ENCODE results near the gene BRAP.
"Not testable (repeated sequence)": the region's sequence is repeated elsewhere in the genome, so short reads cannot be mapped to it uniquely, and the experiment has no call there.

Gene BRAP

GRCh38 chr12:111607239-111607638 is 78.5 kb downstream of the BRAP start:
- DNase-seq (ENCODE audit: low read depth in 3 of 3, low spot score in 1 of 3), result no peak

GRCh38 chr12:111606767-111607230 is 79.0 kb downstream of the BRAP start:
- no peak for DNase-seq (ENCODE audit: low read depth in 3 of 3, low spot score in 1 of 3)

- no peak for DNase-seq (ENCODE audit: low read depth in 3 of 3, low spot score in 1 of 3)
Measured at GRCh38 chr12:111605911-111606766, 79.6 kb downstream of the BRAP start.

GRCh38 chr12:111602857-111603256 is 82.9 kb downstream of the BRAP start:
- not testable (repeated sequence) for DNase-seq (ENCODE audit: low read depth in 3 of 3, low spot score in 1 of 3)

GRCh38 chr12:111602348-111602747 is 83.4 kb downstream of the BRAP start:
- DNase-seq (ENCODE audit: low read depth in 3 of 3, low spot score in 1 of 3), result no peak

GRCh38 chr12:111600986-111601385 is 84.8 kb downstream of the BRAP start:
- not testable (repeated sequence) for DNase-seq (ENCODE audit: low read depth in 3 of 3, low spot score in 1 of 3)

- no peak for DNase-seq (ENCODE audit: low read depth in 3 of 3, low spot score in 1 of 3)
Measured at GRCh38 chr12:111600205-111600642, 85.5 kb downstream of the BRAP start.

GRCh38 chr12:111599453-111600204 is 86.1 kb downstream of the BRAP start:
- peak; percentile 72 to 76 (median 73) for DNase-seq (ENCODE audit: low read depth in 3 of 3, low spot score in 1 of 3)

GRCh38 chr12:111598637-111599452 is 86.9 kb downstream of the BRAP start, which contains the start of gene ATXN2:
ATXN2 (minus strand) TSS chr12:111599315; CDS start chr12:111599034, 281 bp downstream.
- peak; percentile 38 to 57 (median 51) for DNase-seq (ENCODE audit: low read depth in 3 of 3, low spot score in 1 of 3)

- DNase-seq (ENCODE audit: low read depth in 3 of 3, low spot score in 1 of 3), result peak in 1 of 3 donors; percentile 10
Measured at GRCh38 chr12:111597831-111598636, 87.7 kb downstream of the BRAP start.

- peak in 1 of 3 donors; percentile 8 for DNase-seq (ENCODE audit: low read depth in 3 of 3, low spot score in 1 of 3)
Measured at GRCh38 chr12:111596985-111597830, 88.5 kb downstream of the BRAP start.

- DNase-seq (ENCODE audit: low read depth in 3 of 3, low spot score in 1 of 3), result not testable (repeated sequence)
Measured at GRCh38 chr12:111595341-111595835, 90.4 kb downstream of the BRAP start.
